ENCODE measurements around the gene ZFHX3.

- TF ChIP-seq CTCF (IDR thresholded peaks at IDR 0.05), result no peak
- no peak for TF ChIP-seq POLR2A (IDR thresholded peaks at IDR 0.05)
Observed at GRCh38 chr16:72952811-72953271, 95.1 kb downstream of the ZFHX3 start.

Measured in right lobe of liver (tissue), 4 donors.